Measurements from ENCODE around the gene NAT9.

The NAT9 gene, protein sequence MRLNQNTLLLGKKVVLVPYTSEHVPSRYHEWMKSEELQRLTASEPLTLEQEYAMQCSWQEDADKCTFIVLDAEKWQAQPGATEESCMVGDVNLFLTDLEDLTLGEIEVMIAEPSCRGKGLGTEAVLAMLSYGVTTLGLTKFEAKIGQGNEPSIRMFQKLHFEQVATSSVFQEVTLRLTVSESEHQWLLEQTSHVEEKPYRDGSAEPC

DNA sequence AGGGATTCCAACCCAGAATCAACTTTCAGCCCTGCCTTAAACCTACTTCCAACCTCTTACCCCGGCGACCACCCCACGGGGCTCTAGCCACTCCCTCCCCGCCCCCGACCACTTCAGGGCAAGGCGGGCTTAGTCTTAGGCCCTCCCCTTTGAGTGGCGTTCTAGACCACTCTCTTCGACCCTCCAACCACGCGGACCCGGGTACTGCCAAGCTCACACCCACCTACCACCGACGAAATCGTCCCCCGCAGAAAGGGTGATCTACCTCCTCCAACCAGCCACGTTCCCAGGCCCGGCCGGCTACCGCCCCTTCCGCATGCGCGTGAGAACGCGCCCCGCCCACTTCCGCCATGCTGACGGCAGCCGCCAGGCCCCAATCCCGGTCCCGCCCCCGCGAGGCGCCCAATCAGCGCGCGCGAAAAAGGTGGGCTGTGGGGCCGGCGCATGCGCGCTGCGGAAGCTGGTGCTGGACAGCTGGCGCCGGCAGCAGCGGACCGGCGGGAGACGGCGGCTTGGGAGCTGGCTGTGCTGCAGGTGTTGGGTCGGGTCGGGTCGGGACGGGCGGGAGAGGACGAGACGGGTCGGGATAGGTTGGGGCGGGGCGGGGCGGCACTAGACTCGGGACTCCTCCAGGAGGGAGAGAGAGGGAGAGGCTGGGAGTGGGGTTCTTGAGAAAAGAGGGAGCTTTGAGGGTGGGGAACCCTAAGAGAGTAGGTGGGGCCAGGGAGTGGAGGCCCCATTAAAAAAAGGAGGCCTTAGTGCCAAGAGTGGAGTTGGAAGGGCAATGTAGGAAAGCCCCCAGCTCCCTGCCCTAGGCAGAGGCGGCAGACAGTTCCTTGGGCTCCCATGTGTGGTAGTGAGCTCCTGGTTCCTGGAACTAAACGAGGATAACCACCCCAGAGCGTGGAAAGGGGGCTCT, at the start of gene NAT9:
Gene NAT9, minus strand, starts transcription at position 302 of the 919 bp plus-strand sequence. CDS start 647 bp downstream, outside the sequence.
- peak; percentile 92 for DNase-seq

DNA sequence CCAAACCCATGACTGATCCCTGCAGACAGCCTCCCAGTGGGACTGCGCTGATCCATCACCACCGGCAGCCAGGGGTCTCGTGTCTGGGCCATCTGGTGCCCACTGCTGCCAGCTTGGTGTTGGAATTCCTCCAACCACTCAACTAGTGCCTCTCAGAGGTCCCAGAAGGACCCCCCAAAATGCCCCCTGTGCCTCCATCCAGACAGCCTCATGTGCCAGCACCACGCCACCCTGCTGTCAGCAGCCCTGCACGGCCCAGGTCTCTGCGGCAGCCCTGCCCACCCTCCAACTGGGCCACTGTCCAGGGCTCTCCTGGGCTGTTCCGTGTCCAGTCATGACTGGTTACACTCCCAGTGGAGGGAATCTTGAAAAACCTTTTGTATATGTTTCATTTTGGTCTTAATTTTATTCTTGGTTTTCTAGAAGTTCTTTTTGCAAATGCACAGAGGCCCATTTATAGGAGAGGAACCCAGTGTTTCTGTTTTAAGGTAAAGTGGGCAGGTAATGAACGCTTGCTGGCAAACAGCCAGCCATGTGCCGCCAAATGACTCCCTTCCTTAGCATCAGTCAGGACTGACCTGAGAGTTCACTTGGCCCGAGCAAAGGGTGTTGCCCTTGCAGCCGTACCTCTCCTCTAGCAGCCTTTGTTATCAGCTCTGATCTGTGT, 48.9 kb upstream of the NAT9 start:
- no peak for DNase-seq

DNA sequence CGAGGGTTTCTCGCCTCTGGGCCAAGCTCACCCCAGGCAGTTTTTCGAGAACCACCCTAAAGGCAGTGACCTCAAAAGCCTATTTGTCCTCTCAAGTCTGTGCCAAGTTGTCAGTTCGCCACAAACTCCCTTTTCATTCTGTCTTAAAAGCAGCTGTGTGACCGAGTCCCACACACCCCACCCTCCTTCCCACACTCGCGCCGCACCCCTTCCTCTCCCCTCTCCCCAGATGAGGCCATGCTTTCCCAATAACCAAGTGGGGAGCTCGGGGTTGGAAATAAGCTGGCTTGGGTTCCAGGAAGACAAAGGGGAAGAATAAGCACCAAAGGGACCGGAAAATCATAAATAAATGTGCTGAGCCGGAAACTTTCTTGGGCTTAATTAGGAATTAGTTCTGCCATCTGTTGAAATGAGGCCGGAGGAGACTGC, 46.8 kb upstream of the NAT9 start:
- DNase-seq = no peak

DNA sequence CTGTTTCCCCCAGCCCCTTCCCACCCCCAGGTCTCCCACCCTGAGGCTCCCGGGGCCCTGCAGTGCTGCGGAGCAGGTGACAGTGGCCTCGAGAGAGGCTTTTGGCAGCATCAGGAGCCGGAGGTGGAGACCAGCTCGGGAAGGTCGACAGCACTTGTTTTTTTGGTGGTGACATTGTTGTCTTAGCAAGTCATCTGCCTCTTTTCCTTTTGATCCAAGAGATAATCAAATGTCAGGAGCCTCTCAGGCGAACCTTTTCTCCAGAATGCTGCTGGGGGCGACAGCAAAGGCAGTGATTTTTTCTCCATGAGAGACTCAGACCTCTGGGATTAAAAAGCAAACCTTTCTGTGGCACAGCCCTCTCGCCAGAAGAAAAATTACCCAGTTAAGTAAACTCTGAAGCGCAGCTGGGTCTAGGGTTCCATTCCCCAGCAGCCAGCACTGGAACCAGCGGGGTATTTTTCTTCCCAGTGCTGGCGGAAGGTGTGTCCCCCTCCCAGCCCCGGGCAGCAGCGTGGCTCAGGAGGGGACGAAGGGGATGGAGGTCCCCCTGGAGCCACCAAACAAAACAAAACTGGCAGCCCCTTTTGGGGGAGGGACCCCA, 46.3 kb upstream of the NAT9 start:
- no peak for DNase-seq

DNA sequence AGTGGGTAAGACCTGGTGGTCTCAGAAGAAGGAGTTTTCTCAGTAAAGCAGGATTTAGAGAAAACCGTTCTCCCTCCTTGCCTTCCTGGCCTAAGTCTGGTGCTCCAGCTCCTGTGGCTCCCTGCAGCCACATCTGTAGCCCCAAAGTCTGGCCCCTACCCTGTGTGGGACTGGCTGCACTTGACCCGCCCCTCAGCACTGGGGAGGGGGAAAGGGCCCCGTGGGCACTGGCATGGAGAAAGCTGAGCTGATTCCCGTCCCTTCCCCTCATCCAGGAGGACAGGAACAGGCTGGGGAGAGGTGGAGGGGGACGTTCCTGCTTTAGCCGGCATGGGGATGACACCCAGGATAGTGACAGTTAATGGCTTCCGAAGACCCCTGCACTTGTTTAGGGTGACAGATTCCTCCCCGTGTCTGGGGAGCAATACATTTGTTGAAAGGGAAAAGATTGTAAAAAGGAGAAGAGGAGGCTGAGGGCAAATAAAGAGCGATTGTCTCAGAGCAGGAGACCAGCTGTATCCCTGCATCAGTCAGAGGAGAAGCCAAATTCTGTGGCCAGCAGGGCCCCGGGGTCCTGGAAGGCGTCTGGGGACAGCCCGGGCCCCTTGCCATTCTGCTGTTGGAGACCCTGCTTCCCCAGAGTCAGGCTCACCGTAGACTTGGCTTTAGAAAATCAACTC, 45.6 kb upstream of the NAT9 start:
- no peak for DNase-seq

DNA sequence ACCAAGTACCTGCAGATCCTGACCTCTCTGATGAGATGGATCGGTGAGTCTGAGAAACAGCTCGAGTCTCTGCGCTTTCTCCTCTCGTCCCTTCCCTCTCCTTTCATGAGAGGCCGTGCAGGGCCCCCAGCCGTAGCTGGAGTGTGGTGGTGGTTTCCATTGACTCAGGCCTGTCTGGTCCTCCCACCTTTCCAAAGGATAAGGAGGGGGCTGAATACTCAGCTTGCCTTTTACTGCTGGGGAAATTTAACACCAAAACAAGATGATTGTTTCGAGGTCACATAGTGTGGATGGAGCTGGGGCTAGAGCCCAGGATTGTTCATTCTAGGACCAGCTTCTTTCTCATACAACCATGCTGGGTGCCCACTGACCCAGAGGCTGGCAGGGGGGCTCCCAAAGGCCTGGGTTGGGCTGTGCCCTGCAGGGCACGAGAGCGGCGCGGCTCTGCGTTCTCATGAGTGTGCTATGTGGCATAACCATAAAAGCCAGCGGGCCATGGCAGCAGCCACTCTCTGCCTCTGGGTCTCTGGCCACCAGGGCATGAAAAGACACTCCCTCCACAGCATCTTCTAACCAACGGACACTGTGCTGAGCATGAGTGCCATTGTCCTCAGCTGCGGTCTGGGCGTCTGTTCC, 43.8 kb upstream of the NAT9 start:
- DNase-seq = no peak

DNA sequence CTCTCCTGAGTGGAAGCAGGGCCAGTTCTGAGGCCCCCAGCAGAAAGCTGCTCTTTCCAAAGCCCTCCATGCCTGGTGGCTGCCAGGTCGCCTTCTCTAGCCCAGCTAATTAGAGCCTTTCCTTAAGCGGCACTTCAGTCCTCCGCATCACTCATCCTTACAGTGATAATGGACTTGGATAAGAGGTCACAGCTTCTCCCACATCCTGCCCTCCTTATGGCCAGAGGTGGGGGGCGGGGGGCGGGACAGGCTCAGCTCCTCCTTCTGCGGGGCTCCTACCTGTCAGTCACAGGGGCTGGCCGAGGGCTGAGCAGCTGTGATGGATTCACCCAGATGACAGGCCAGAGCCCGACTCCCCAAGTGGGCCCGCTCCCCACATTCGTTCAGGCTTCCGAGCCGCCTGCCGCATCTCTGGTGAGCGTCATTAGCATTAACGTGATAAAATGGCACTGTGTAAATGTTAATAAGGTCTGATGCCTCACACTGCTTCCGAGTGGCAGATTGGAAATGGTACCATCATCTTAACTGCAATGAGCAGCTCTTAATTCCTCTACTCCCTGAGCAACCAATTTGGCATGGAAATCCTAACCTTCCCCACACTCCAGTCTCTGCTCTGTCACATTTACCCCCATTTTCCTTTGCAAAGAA, 42.3 kb upstream of the NAT9 start:
- DNase-seq = no peak

DNA sequence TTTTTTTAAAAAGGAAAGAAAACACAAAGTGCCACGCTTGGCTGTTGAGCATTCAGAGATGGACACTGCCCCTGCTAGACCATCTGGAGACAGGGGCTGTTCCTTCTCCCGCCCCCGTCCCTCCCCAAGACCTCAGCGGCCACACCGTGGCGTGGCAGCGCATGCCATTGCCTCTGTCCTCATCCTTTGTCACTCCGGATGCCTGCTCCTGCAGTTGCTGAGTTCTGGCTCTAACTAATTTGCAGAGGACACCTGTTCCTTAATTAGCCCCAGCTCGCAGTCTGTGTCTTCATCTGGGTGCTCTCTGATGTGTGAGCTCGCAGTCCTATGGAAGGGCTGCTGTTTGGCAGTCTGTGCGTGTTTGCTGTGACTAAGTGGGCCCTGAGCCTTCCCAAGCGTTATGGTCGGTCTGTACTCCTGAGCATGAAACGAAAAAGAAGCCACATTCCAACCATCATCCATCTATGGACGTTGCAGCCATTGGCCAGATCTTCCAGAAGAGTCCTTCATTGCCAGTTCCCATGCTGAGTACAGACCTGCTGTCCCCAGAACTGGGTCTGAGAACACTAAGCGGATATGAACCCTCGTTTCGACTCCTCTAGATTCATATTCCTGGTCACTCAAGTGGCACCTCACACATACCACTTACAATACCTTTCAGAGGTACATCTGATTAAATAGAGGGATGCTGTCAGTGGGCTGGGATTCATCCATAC, 40.9 kb upstream of the NAT9 start:
- no peak for DNase-seq

DNA sequence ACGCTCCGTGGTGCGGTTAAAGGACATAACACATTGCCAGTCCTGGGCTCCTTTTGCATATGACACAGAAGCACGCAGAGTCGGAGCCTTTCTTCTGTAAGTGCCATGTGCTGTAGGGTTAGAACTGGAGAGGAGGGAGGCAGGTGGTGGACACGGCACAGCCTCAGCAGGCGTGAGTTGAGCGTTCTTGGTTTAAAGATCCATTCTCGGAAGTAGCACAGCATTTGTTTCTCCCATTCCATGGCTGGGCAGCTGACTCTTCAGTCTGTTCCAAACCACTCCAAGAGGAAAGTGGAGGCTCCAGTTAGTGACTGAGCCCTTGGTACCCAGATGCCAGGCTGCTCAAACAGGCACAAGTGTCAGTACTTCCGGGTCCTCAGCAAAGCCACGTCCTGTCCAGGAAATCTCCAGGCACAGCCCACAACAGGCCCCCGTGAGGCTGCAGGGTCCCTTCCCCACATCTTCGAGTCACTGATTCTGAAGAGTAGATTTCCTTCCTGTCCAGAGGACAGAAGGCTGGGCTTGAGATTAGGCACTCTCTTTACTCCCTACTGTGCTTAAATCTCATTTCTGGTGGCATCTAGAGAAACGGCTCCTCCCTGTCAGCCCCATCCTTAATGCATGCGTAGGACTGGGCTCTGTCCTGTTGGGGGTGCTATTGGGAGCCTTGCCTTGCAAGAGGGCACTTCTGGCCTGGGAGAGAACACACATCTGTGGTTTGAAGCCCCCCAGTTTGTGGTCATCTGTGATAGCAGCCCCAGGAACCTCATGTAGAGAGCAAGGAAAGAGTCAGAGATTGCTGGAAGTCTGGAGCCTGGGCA, 39.6 kb upstream of the NAT9 start:
- no peak for DNase-seq

DNA sequence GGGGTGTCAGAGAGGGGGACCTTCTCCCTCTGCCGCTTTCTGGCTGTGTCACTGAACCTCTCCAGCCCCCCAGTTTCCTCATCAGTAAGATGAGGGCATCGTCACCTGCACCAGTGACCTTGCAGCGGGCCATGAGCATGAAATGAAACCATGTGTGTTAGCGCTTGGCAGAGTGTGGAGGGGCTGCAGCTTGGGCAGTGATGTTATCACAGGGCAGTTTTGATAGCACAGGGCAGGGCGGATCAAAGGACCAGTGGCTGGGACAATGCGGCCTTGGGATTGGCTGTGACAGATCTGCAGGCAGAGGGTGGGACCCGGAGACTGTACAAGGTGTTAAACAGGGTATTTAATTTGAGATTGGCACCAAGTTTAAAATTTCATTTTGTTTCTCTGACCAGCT, 38.9 kb upstream of the NAT9 start:
- DNase-seq = no peak

DNA sequence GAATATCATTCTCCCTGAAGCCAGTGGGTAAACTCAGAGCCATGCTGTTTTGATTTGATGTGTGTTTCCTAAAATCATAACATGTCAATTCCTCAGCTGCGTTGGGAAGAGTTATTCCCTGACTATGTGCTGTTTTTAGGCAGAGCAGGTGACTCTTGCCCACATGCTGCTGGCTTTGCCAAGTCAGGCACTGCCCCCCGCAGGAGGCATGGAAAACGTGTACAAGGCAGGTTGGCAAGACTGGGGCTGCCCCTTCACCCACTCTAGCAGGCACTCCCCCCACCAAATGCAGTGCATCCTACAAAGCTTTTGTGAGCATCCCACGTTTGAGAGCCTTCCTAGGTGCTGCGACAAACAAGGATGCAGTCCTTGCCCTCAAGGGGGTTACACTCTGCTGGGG, 38.3 kb upstream of the NAT9 start:
- no peak for DNase-seq

DNA sequence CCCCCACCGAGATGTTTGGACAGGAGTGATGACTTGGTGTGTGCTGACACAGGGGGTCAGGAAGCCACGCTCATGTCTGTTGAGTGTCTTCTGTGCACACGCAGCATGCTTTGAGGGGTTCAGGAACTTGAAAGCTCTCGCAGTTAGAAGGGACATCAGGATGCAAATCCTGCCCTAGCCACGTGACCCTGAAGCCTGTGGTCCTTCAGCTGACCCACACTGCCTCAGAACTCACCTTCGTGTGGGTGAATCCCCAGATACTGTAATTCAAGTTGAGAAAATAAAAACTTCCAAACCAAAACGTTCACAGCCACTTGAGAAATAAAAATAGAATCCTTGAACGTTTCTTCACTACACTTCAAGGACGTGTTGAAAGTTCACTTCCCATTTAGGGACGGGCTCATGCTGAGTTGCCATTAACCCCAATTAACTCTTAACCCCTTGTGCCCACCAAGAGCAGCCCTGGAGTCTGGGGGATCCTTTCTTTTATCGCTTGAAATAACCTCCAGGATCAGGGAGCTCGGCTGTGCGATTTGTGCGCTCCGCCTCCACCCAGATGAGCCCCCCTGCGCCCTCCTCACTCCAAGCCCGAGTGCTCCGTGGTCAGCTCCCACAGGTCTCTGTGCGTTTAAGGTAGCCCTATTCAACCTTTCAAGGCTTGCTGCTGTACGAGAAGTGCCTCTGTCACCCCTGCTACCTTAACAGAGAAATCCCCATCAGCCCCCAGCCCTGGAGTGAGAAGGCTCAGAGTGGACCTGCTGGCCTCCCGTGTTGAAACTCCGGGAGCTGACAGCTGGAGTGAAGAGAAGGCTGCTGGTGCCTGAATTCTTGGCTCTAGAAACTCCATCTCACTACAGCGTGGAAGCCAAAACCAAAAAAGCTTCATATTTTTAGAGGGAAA, 36.2 kb upstream of the NAT9 start:
- no peak for DNase-seq

DNA sequence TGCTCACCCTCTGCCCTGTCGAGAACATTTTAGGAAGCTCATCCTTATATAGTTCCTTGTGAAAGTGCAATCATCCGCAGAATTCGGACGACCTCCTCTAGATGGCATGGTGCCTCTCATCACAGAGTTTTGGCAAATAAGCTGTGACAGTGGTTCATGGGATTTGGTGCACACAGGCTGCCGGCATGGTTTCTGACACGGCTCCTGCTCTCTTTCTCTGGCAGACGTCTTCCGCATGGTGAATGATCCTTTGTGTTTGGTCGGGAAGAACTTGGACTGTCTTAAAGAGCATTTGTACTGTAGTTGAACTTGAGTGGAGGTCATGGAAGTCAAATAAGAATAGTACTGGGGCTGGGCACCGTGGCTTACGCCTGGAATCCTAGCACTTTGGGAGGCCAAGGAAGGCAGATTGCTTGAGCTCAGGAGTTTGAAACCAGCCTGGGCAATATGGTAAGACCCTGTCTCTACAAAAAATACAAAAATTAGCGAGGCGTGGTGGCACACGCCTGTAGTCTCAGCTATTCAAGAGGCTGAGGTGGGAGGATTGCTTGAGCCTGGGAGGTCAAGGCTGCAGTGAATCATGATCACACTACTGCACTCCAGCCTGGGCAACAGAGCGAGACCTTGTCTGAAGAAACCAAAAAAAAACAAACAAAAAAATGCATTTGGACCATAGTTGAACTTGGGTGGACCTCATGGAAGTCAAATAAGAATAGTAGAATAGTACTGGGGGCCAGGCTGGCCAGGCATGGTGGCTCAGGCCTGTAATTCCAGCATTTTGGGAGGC, 34.7 kb upstream of the NAT9 start:
- no peak for DNase-seq

DNA sequence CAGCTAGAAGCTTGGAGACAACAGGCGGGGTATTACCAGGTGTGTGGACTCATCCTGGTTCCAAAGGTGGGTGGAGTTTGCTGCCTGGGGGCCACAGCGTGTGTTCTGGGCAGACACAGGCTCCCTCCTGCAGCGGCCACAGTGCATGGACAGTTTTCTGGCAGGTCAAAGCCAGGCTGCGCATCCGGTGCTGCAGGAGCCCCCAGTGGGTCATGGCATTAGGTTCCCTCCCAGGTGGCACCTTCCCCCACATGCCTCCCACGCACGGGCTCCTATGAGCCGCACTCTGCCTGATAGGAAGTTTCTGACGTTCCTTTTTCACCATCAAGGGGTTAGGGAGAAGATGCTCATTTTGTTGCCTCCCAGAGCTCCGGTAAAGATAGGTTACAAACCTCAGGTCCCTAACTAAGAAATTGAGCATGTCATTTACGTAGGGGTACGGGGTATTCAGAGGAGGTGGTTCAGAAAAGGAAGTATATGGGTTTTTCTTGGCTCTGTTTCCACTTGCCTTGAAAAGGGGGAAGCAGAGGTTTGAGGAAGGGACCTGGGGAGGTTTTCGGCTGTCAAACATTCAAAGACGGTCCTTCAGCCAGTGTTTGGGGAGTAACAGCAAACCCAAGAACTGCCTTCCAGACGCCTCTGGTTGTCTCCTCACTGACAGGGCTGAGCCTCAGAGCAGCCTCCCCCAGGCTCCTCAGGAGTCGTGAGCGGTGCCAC, 32.7 kb upstream of the NAT9 start:
- DNase-seq = no peak

DNA sequence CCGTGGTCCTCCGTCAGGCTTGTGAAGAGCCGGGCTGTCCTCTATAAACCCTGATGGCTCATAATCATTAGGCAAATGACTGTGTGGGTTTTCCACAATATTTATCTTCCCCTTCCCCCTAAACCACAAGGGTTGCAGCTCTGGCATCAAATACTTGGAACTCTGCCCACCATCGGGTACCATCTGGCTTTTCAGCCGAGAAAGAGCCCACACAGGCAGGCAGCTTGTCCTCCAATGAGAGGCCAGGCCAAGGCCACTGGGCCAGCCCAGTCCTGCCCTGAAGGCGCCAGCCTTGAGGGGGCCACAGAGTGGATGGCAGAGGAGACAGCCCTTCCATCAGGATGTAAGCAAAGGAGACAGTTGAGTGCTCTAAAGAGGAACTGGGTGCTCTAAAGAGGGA, 31.8 kb upstream of the NAT9 start:
- no peak for DNase-seq

DNA sequence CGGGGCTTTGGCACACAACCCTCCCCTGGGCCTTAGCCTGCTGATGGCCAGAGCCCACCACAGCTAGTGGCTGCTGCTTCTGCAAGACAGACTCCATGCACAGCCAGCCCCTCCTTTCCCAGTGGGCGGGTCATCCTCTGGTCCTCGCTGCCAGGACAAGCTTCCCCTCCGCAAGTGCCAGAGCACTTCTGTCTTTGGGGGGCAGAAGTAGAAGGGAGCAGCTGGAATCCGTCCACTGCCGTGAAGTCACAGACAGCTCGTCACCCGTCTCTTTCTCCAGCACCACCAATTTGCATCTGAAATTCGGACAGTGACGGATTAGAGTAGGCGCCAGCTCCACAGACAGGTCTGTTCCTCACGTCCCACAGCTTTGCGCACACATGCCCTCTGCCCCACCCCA, 31.3 kb upstream of the NAT9 start:
- DNase-seq = no peak

DNA sequence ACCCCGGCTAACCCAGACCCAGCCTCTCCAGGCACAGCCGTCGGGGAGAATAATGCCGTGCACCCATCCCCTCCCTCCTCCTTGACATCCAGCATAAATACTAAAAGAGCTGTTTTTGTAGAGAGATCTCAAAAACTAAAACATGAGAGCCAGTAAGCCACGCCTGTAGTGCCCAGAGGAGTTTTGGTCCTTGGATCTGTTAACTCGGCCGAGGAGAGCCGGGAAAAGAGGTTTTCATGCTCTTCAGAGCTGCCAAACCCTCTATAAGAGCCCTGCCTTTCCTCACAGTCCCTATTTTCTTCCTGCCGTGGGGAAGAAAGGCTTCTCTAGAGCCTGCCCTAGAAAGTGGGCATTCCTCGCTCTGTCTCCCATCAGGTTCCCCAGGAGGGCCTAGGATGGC, 30.2 kb upstream of the NAT9 start:
- DNase-seq = no peak

DNA sequence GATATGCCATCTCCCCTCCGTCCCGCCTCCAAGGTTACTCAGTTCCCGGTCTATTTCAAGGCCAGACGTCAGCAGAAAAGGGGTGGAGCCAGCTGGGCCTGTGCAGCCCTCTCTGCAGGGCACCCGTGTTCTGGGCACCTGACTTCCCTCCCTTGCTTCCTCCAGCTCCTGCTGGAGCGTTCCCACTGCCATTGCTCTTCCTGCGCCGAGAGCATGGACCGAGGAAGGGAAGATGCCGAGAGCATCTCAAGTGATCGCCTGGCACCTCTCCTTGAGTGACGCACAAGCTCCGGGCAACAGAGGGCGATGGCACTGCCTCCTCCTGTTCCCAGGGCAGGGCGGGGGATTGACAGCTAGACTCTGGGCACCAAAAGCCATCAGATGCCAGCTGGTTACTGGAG, 29.4 kb upstream of the NAT9 start:
- DNase-seq = no peak

All from cortex of kidney (tissue), 1 donor.